Nephron (organoid): ENCODE data around the gene HOXA9.

ENCODE experiments used
- H3K27ac Mint-ChIP-seq, 3 experiments: 2 replicates each; pipeline ENCODE4 v1.8.0; 2020; ENCODE audit warnings: mixed read lengths in 3 of 3, mild to moderate bottlenecking in 2 of 3, moderate library complexity in 1 of 3
- H3K27me3 Mint-ChIP-seq: 2 replicates; pipeline ENCODE4 v1.8.0; 2021; ENCODE audit warnings: low read depth, mild to moderate bottlenecking, moderate library complexity, mixed read lengths
- H3K36me3 Mint-ChIP-seq: 2 replicates; pipeline ENCODE4 v1.8.0; 2020; ENCODE audit warnings: low read depth, mixed read lengths
- H3K4me1 Mint-ChIP-seq: 2 replicates; pipeline ENCODE4 v1.8.0; 2020; ENCODE audit warnings: mixed read lengths
- H3K4me3 Mint-ChIP-seq, 3 experiments: 2 replicates each; pipeline ENCODE4 v1.8.0; 2020; ENCODE audit warnings: mild to moderate bottlenecking in 3 of 3, mixed read lengths in 3 of 3, moderate library complexity in 2 of 3
- H3K9me3 Mint-ChIP-seq: 2 replicates; pipeline ENCODE4 v1.8.0; 2020; ENCODE audit warnings: mixed read lengths
- CTCF ChIP-seq, 3 experiments: fragments of 200-600 bp; sonication (generic); IDR thresholded peaks; one replicate each; pipeline ENCODE4 v1.5.0; 2021; ENCODE audit warnings: antibody characterized with exemption in 3 of 3; ENCODE audit not compliant: unreplicated experiment in 3 of 3

HOXA9 gene

GRCh38 chr7:27211084-27211446 lies 45.7 kb upstream of the HOXA9 start:
- H3K36me3 Mint-ChIP-seq = no peaks in the 10 kb centered on the region

GRCh38 chr7:27210441-27211083 lies 45.2 kb upstream of the HOXA9 start:
- Mint-ChIP-seq H3K9me3 (peaks cover 4% of the 10 kb centered on the region), H3K27ac (peak overlapping the region in 1 of 3 experiments; percentile 27), H3K27me3 (peaks cover 100% of the 10 kb centered on the region), H3K4me1 (peaks cover 5% of the 10 kb centered on the region), H3K36me3 (no peaks in the 10 kb centered on the region), H3K4me3 (peak overlapping the region in 2 of 3 experiments; percentile 56 to 61)
- peak; percentile 84 to 87 (median 84) for TF ChIP-seq CTCF (IDR thresholded peaks at IDR 0.05; ENCODE audit: unreplicated experiment in 3 of 3)

More at GRCh38 chr7:27211084-27211446, 45.7 kb upstream of the HOXA9 start:
- no peak overlapping the region for H3K4me3 Mint-ChIP-seq
- TF ChIP-seq CTCF (IDR thresholded peaks at IDR 0.05; ENCODE audit: unreplicated experiment in 3 of 3) = no peak
- H3K27me3 Mint-ChIP-seq = peaks cover 100% of the 10 kb centered on the region
- H3K4me1 Mint-ChIP-seq = peaks cover under 1% of the 10 kb centered on the region
- no peak overlapping the region for H3K27ac Mint-ChIP-seq
- H3K9me3 Mint-ChIP-seq = peaks cover 4% of the 10 kb centered on the region

GRCh38 chr7:27209933-27210440 lies 44.6 kb upstream of the HOXA9 start:
- Mint-ChIP-seq H3K27ac (no peak overlapping the region), H3K27me3 (peaks cover 100% of the 10 kb centered on the region), H3K4me3 (peak overlapping the region in 2 of 3 experiments; percentile 56 to 61), H3K36me3 (no peaks in the 10 kb centered on the region), H3K9me3 (peaks cover 4% of the 10 kb centered on the region), H3K4me1 (peaks cover 8% of the 10 kb centered on the region)
- no peak for TF ChIP-seq CTCF (IDR thresholded peaks at IDR 0.05; ENCODE audit: unreplicated experiment in 3 of 3)

- no peak overlapping the region for H3K27ac Mint-ChIP-seq
- H3K27me3 Mint-ChIP-seq = peaks cover 100% of the 10 kb centered on the region
- no peak overlapping the region for H3K4me3 Mint-ChIP-seq
- TF ChIP-seq CTCF (IDR thresholded peaks at IDR 0.05; ENCODE audit: unreplicated experiment in 3 of 3) = no peak
- H3K9me3 Mint-ChIP-seq = peaks cover 4% of the 10 kb centered on the region
- H3K36me3 Mint-ChIP-seq = no peaks in the 10 kb centered on the region
- H3K4me1 Mint-ChIP-seq = peaks cover 15% of the 10 kb centered on the region
These were observed 43.7 kb upstream of the HOXA9 start for GRCh38 chr7:27208998-27209397.

GRCh38 chr7:27207348-27207985 lies 42.1 kb upstream of the HOXA9 start:
- peaks cover 100% of the 10 kb centered on the region for H3K27me3 Mint-ChIP-seq
- H3K36me3 Mint-ChIP-seq = no peaks in the 10 kb centered on the region
- TF ChIP-seq CTCF (IDR thresholded peaks at IDR 0.05; ENCODE audit: unreplicated experiment in 3 of 3) = no peak
- H3K9me3 Mint-ChIP-seq = peaks cover 4% of the 10 kb centered on the region
- no peak overlapping the region for H3K4me3 Mint-ChIP-seq
- no peak overlapping the region for H3K27ac Mint-ChIP-seq
- H3K4me1 Mint-ChIP-seq = peaks cover 18% of the 10 kb centered on the region
